GM12878 (cell line): ENCODE results near the gene KIRREL3. TPM values are rescaled to one million over a fixed set of nuclear protein-coding genes. Genes with fewer than 3 reads are reported as not detected.

ENCODE experiments used
- ATAC-seq: fragments of 200-7000 bp; cut with Tn5 transposase; 3 replicates; pipeline ENCODE4 v1.9.1; 2020; ENCODE audit warnings: mild to moderate bottlenecking, moderate library complexity
- BruUV-seq: library from RNA; stranded (reverse); fragments of 400-500 nt; replicated peaks from 2 replicates; lab custom pipeline; 2021; lab: Mats Ljungman, UMichigan
- CTCF ChIA-PET: fragments of 300-600 bp; sonication (Branson Sonifier 250); formaldehyde crosslinking; extraction: SDS; loops from one replicate; lab custom pipeline; 2021; ENCODE audit warnings: inconsistent platforms; lab: Yijun Ruan, JAX
- POLR2A ChIA-PET: fragments of 350-600 bp; formaldehyde crosslinking; extraction: SDS; loops from one replicate; lab custom pipeline; 2021; ENCODE audit warnings: inconsistent platforms; lab: Charles Lee
- RAD21 ChIA-PET: fragments of 300-600 bp; sonication (Branson Sonifier 250); formaldehyde crosslinking; loops from one replicate; lab custom pipeline; 2023; ENCODE audit warnings: antibody characterized with exemption; ENCODE audit not compliant: unreplicated experiment; lab: Charles Lee
- SMC1A ChIA-PET: fragments of 300-600 bp; sonication (Branson Sonifier 250); formaldehyde crosslinking; loops from one replicate; lab custom pipeline; 2023; ENCODE audit not compliant: unreplicated experiment, uncharacterized antibody; lab: Charles Lee
- DNase-seq: peaks from one replicate; pipeline ENCODE4 v3.0.0-alpha.2; 2011; ENCODE audit warnings: low read depth, low spot score
- FAIRE-seq: peaks from 3 replicates; lab custom pipeline; 2011; peaks lifted over from hg19 to GRCh38; lab: Jason Lieb, UNC
- H2AFZ ChIP-seq: 2 replicates; pipeline ENCODE4 v1.6.0; 2011; ENCODE audit warnings: low read depth, low read length, control low read depth; ENCODE audit not compliant: control insufficient read depth
- H3K27ac ChIP-seq: 2 replicates; pipeline ENCODE4 v1.5.1; 2011; ENCODE audit warnings: control low read depth; ENCODE audit not compliant: control insufficient read depth, insufficient read depth
- H3K27me3 ChIP-seq, 2 experiments: replicated peaks in 1 of 2; 2 replicates each; pipeline versions ENCODE4 v1.6.0 to v1.6.1; 2011; ENCODE audit warnings: low read length in 1 of 2; ENCODE audit not compliant: control insufficient read depth in 2 of 2, insufficient read depth in 2 of 2
- H3K36me3 ChIP-seq, 2 experiments: 2 replicates each; pipeline ENCODE4 v1.5.1; 2011; ENCODE audit warnings: low read length in 1 of 2; ENCODE audit not compliant: control insufficient read depth in 2 of 2, insufficient read depth in 2 of 2
- H3K4me1 ChIP-seq: 2 replicates; pipeline ENCODE4 v1.6.1; 2011; ENCODE audit warnings: mild to moderate bottlenecking, low read length, moderate library complexity, mixed read lengths; ENCODE audit not compliant: control insufficient read depth, insufficient read depth
- H3K4me2 ChIP-seq: 2 replicates; pipeline ENCODE4 v1.6.0; 2011; ENCODE audit warnings: control low read depth; ENCODE audit not compliant: control insufficient read depth, insufficient read depth
- H3K4me3 ChIP-seq: fragments of 200-600 bp; sonication (generic); 2 replicates; pipeline ENCODE4 v1.5.1; 2016
- H3K79me2 ChIP-seq: 2 replicates; pipeline ENCODE4 v1.6.0; 2011; ENCODE audit warnings: low read length; ENCODE audit not compliant: control insufficient read depth, insufficient read depth
- H3K9ac ChIP-seq: 2 replicates; pipeline ENCODE4 v1.8.0; 2011; ENCODE audit warnings: low read length, control low read depth, mixed read lengths; ENCODE audit not compliant: control insufficient read depth, insufficient read depth
- H3K9me3 ChIP-seq: replicated peaks from 3 replicates; pipeline ENCODE4 v1.5.1; 2011; ENCODE audit warnings: mild to moderate bottlenecking, low read length; ENCODE audit not compliant: control insufficient read depth, insufficient read depth
- H4K20me1 ChIP-seq: 2 replicates; pipeline ENCODE4 v1.6.0; 2011; ENCODE audit not compliant: control insufficient read depth, insufficient read depth
- BACH1 ChIP-seq: fragments of 450-650 bp; IDR thresholded peaks from 2 replicates; pipeline ENCODE4 v1.6.1; 2017; ENCODE audit warnings: mild to moderate bottlenecking, borderline replicate concordance
- DPF2 ChIP-seq: fragments of 450-650 bp; IDR thresholded peaks from 2 replicates; pipeline ENCODE4 v1.6.1; 2017; ENCODE audit warnings: mild to moderate bottlenecking
- FOXK2 ChIP-seq: fragments of 450-650 bp; IDR thresholded peaks from 2 replicates; pipeline ENCODE4 v1.6.1; 2017; ENCODE audit warnings: mild to moderate bottlenecking, moderate library complexity
- MEF2A ChIP-seq: IDR thresholded peaks from 2 replicates; pipeline ENCODE4 v1.6.1; 2011; ENCODE audit warnings: low read depth, mild to moderate bottlenecking, low read length, moderate library complexity; ENCODE audit not compliant: insufficient read depth
- SREBF1 ChIP-seq: IDR thresholded peaks from 2 replicates; pipeline ENCODE4 v1.6.1; 2012; ENCODE audit warnings: mild to moderate bottlenecking, low read length
- ZNF687 ChIP-seq: fragments of 450-650 bp; IDR thresholded peaks from 2 replicates; pipeline ENCODE4 v1.6.1; 2017; ENCODE audit warnings: mild to moderate bottlenecking, moderate library complexity
- WGBS: methylation state at CpG from one replicate; pipeline ENCODE4 v1.1.6; 2016; ENCODE audit warnings: low lambda C conversion rate; ENCODE audit not compliant: insufficient replicate concordance, insufficient coverage; ENCODE audit errors: missing lambda C conversion rate; 5-methylcytosine and 5-hydroxymethylcytosine counted together
- in situ Hi-C: fragments of 300-500 bp; cut with MboI; formaldehyde crosslinking; loops from 9 replicates; pipeline ENCODE4 v1.14.3; 2018; ENCODE audit warnings: mixed read lengths
- intact Hi-C: fragments of 100-400 bp; cut with micrococcal nuclease; formaldehyde crosslinking; loops from one replicate; pipeline ENCODE4 v1.14.2; 2022; ENCODE audit not compliant: unreplicated experiment
- polyA plus RNA-seq, 11 experiments: library from polyadenylated mRNA; depleted of rRNA in 4 of 11; unstranded in 6 of 11; stranded (reverse) in 5 of 11; fragments of >200 nt; fragmentation: Nextera tagmentation in 4 of 11; fragmentation: Illumina TruSeq in 1 of 11; extraction: Ambion mirVana in 4 of 11; extraction: Trizol in 1 of 11; gene quantifications; 1 replicate in 1 of 11; 2 replicates in 10 of 11; pipeline versions ENCODE4 v1.2.1 to v1.2.3, GENCODE V29; 2011 to 2016; ENCODE audit warnings: inconsistent platforms in 2 of 11, missing spikeins in 2 of 11, low read depth in 1 of 11
- total RNA-seq, 4 experiments: library from RNA; depleted of rRNA in 3 of 4; stranded (reverse); fragments of >200 nt in 3 of 4; fragmentation: Illumina TruSeq in 1 of 4; extraction: Trizol in 1 of 4; gene quantifications; 2 replicates each; pipeline versions ENCODE4 v1.2.1 to v1.2.3, GENCODE V29; 2013 to 2021
- TF ChIP-seq, protein P1 (sequence below), 3 experiments: IDR thresholded peaks in 2 of 3; conservative IDR thresholded peaks in 1 of 3; 2 replicates each; pipeline ENCODE4 v1.5.1; 2011; ENCODE audit warnings: low read depth in 3 of 3, low read length in 3 of 3, mild to moderate bottlenecking in 3 of 3, control low read depth in 2 of 3, moderate library complexity in 2 of 3, inconsistent platforms in 1 of 3, mixed read lengths in 1 of 3; ENCODE audit not compliant: control insufficient read depth in 2 of 3, insufficient read depth in 1 of 3; ENCODE audit errors: extremely low read depth in 1 of 3
- TF ChIP-seq, protein P2 (sequence below): fragments of 450-650 bp; conservative IDR thresholded peaks from 2 replicates; pipeline ENCODE4 v1.6.1; 2017; ENCODE audit warnings: mild to moderate bottlenecking, moderate library complexity

Gene KIRREL3
- total and polyA plus RNA-seq, 10 of the 15 experiments (the other 5 are each of a cell fraction or from before 2014, with no cell fraction given) = under 0.01 TPM; not detected in 9

DNA sequence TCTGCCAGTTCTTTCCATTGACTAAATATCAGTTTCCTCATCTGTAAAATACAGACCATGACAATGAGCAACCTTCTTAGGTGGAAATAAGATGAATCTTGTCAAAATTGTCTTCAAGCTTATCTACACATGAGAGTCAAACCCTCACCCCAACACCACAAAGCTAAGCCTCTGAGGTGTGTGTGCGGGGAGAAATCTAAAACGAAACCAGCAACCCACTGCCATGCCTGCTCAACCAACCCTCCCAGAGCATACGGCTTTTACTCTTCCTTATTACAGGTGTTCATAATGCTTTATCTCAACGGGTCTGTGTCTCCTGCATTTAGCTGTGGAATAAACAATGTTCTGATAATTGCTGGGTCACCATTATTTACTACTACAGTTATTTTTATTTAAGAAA is 235.4 kb downstream of the KIRREL3 start (continued):
- no peak for TF ChIP-seq ZNF687
- TF ChIP-seq MEF2A = no peak
- no peak for TF ChIP-seq DPF2
- no peak for TF ChIP-seq FOXK2
- no peak for TF ChIP-seq SREBF1

GRCh38 chr11:126764231-126764630 is 236.3 kb downstream of the KIRREL3 start:
- POLR2A ChIA-PET = no interaction called here
- H3K9ac ChIP-seq = no peak overlapping the region
- FAIRE-seq (no peak), ATAC-seq (no peak), DNase-seq (no peak)
- WGBS = 25% methylated on average over 10 of the region's 10 CpGs
- no peaks in the 10 kb centered on the region; the same call in 1 of the 2 replicates for H4K20me1 ChIP-seq
- no peaks in the 10 kb centered on the region for H3K4me1 ChIP-seq
- RAD21 ChIA-PET = no interaction called here
- H3K36me3 ChIP-seq = no peaks in the 10 kb centered on the region
- no peak overlapping the region for H3K27ac ChIP-seq
- H3K79me2 ChIP-seq = no peaks in the 10 kb centered on the region
- TF ChIP-seq BACH1 = no peak
- TF ChIP-seq, protein P1, sequence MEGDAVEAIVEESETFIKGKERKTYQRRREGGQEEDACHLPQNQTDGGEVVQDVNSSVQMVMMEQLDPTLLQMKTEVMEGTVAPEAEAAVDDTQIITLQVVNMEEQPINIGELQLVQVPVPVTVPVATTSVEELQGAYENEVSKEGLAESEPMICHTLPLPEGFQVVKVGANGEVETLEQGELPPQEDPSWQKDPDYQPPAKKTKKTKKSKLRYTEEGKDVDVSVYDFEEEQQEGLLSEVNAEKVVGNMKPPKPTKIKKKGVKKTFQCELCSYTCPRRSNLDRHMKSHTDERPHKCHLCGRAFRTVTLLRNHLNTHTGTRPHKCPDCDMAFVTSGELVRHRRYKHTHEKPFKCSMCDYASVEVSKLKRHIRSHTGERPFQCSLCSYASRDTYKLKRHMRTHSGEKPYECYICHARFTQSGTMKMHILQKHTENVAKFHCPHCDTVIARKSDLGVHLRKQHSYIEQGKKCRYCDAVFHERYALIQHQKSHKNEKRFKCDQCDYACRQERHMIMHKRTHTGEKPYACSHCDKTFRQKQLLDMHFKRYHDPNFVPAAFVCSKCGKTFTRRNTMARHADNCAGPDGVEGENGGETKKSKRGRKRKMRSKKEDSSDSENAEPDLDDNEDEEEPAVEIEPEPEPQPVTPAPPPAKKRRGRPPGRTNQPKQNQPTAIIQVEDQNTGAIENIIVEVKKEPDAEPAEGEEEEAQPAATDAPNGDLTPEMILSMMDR (IDR thresholded peaks at IDR 0.05 in 2 of 3, conservative IDR thresholded peaks at IDR 0.05 in 1 of 3; ENCODE audit: control insufficient read depth in 2 of 3, extremely low read depth in 1 of 3, insufficient read depth in 1 of 3, low read depth in 3 of 3, low read length in 3 of 3) = 0 out of 6 replicates have a peak, but pooled peaks of 1 of the 3 experiments have one; percentile 11
- TF ChIP-seq, protein P2, sequence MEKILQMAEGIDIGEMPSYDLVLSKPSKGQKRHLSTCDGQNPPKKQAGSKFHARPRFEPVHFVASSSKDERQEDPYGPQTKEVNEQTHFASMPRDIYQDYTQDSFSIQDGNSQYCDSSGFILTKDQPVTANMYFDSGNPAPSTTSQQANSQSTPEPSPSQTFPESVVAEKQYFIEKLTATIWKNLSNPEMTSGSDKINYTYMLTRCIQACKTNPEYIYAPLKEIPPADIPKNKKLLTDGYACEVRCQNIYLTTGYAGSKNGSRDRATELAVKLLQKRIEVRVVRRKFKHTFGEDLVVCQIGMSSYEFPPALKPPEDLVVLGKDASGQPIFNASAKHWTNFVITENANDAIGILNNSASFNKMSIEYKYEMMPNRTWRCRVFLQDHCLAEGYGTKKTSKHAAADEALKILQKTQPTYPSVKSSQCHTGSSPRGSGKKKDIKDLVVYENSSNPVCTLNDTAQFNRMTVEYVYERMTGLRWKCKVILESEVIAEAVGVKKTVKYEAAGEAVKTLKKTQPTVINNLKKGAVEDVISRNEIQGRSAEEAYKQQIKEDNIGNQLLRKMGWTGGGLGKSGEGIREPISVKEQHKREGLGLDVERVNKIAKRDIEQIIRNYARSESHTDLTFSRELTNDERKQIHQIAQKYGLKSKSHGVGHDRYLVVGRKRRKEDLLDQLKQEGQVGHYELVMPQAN = no peak
- no peak overlapping the region for H3K4me2 ChIP-seq
- H2AFZ ChIP-seq = no peak overlapping the region
- SMC1A ChIA-PET = no interaction called here
- intact Hi-C loops (no loop called here), in situ Hi-C loops (no loop called here)
- BruUV-seq = no TSS peak
- CTCF ChIA-PET = no interaction called here
- H3K27me3 ChIP-seq = no peaks in the 10 kb centered on the region; a peak in 1 of 4 replicates
- no peak overlapping the region for H3K4me3 ChIP-seq
- no peaks in the 10 kb centered on the region for H3K9me3 ChIP-seq
